GM18520 (cell line): ENCODE results near the gene FBXO34.

Source experiments
- ATAC-seq: cut with Tn5 transposase; IDR thresholded peaks from one replicate; pipeline ENCODE4 v1.9.1; 2021; ENCODE audit not compliant: unreplicated experiment

Gene FBXO34

GRCh38 chr14:55270832-55271571 is at the start of gene FBXO34:
TSS of gene FBXO34 (plus strand) at chr14:55271421. CDS start at chr14:55350391, 78,970 bp downstream.
- peak; percentile 76 for ATAC-seq

- ATAC-seq, result no peak
These were observed 49.3 kb upstream of the FBXO34 start for GRCh38 chr14:55221968-55222367.

GRCh38 chr14:55223364-55223763 is 47.9 kb upstream of the FBXO34 start:
- ATAC-seq, result no peak

GRCh38 chr14:55228261-55228660 is 43.0 kb upstream of the FBXO34 start:
- no peak for ATAC-seq

GRCh38 chr14:55233591-55233990 is 37.6 kb upstream of the FBXO34 start:
- ATAC-seq, result no peak

GRCh38 chr14:55238019-55238680 is 33.1 kb upstream of the FBXO34 start:
- ATAC-seq, result no peak

- ATAC-seq, result no peak
These were observed 31.9 kb upstream of the FBXO34 start for GRCh38 chr14:55239320-55239719.

- ATAC-seq, result no peak
These were observed 30.6 kb upstream of the FBXO34 start for GRCh38 chr14:55240526-55241178.

GRCh38 chr14:55241673-55242072 is 29.5 kb upstream of the FBXO34 start:
- ATAC-seq, result no peak

- no peak for ATAC-seq
These were observed 27.8 kb upstream of the FBXO34 start for GRCh38 chr14:55243386-55243785.

GRCh38 chr14:55243813-55244212 is 27.4 kb upstream of the FBXO34 start:
- ATAC-seq, result no peak

- no peak for ATAC-seq
These were observed 25.5 kb upstream of the FBXO34 start for GRCh38 chr14:55245657-55246268.

- ATAC-seq, result no peak
These were observed 22.8 kb upstream of the FBXO34 start for GRCh38 chr14:55248411-55248810.

- no peak for ATAC-seq
These were observed 21.8 kb upstream of the FBXO34 start for GRCh38 chr14:55249423-55249822.

GRCh38 chr14:55253276-55253675 is 17.9 kb upstream of the FBXO34 start:
- no peak for ATAC-seq

- no peak for ATAC-seq
These were observed 16.6 kb upstream of the FBXO34 start for GRCh38 chr14:55254581-55254980.

GRCh38 chr14:55255979-55256378 is 15.2 kb upstream of the FBXO34 start:
- no peak for ATAC-seq

- no peak for ATAC-seq
These were observed 14.6 kb upstream of the FBXO34 start for GRCh38 chr14:55256586-55256985.

- no peak for ATAC-seq
These were observed 6.0 kb upstream of the FBXO34 start for GRCh38 chr14:55265197-55265596.

GRCh38 chr14:55267820-55268219 is 3.4 kb upstream of the FBXO34 start:
- ATAC-seq, result no peak

GRCh38 chr14:55271572-55272298 is 514 bp downstream of the FBXO34 start:
- ATAC-seq, result peak; percentile 25
